ENCODE measurements around the gene LRSAM1. TPM values are rescaled to one million over a fixed set of nuclear protein-coding genes. Genes with fewer than 3 reads are reported as not detected.
A peak's percentile ranks its signal among the peaks of the same experiment; 100 is the strongest.
"Not testable (repeated sequence)": the region's sequence is repeated elsewhere in the genome, so short reads cannot be mapped to it uniquely, and the experiment has no call there.

Gene LRSAM1
- total RNA-seq, 1 donor from 2014 or later: 52.1 TPM

DNA sequence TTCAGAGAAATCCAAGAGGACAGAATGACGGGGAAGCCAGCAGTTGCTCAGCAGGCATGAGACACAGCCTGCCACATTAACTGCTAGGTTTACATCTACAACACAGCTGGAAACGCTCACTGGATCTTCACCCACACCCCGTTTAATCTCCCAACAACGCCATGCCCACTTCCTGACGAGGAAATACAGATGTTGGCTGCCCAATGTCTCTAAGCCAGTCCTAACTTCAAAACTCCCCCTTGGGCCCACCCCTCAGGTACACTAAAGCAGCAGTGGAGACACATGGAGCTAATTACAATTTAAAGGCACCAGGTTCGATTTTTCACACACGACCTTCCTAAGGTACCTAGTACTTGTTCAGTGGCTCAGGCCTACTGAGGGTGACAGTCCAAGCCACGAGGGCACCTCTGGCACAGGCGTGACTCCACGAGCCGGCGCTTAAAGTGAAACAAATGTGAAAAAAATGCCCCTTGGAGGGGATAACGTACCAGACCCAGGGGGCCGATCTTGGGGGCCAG is 1.0 kb upstream of the LRSAM1 start:
- ATAC-seq (ENCODE audit: poor library complexity): peak; percentile 1
- intact Hi-C loops (cut with DNase I): loop anchor here (2.0 kb wide), 1 partner anchor 26 kb away; the partner anchor contains the start of gene ZNF79
- peak; percentile 48 for DNase-seq

DNA sequence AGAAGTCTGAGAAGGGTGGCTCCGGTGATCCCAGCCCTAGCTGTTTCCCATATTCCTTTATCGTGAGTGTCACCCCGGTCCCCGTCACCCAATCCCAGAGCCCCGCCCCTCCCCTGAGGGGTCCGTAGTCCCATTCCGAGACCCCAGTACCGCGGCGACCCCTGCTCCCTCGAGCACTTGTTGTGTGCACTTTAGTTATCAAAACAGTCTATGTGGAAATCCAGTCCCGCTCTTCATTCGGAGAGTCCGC is 223 bp downstream of the LRSAM1 start:
- DNase-seq: no peak
- peak; percentile 19 for ATAC-seq (ENCODE audit: poor library complexity)
- intact Hi-C loops (cut with DNase I): loop anchor here (2.0 kb wide), 1 partner anchor 27 kb away; the partner anchor contains the start of gene ZNF79

DNA sequence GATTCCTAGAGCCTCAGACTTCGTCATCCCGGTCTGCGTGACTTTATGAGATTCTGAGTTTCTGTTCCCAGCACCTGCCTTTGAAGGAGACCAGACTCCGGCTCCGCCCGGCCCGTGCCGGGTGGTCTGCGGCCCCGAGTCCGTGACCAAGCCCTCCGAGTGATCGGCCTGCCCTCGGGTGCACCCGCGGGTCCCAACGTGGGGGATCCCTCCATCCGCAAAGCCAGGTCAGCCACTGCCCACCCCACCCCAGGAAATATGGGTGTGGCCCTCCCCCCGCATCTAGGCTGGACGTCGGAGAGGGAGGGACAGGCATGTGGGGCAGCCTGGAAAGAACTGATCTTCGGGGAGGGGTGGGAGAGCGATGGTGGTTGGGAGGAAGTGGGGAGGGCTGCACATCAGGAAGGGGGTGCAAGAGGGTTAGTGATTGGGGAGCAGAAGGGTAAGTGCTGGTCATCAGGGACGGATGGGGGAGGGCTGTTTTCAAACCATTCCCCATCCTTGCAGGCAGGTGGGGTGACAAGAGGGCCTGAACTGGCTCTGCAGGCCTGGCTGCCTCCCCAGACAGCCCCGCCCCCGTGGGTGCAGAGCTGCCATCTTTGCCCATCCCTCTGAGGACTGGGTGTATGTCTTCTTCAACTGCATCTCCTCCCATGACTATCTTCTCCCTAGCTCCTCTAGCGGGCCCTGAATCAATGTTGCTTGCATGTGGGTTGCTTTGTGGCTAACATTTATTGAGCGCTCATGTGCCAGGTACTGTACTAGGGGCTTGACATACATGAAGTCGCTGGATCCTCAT is 747 bp downstream of the LRSAM1 start:
- peak; percentile 59 for DNase-seq
- intact Hi-C loops (cut with DNase I): loop anchor here (2.0 kb wide), 1 partner anchor 27 kb away; the partner anchor contains the start of gene ZNF79
- ATAC-seq (ENCODE audit: poor library complexity): peak; percentile 43

DNA sequence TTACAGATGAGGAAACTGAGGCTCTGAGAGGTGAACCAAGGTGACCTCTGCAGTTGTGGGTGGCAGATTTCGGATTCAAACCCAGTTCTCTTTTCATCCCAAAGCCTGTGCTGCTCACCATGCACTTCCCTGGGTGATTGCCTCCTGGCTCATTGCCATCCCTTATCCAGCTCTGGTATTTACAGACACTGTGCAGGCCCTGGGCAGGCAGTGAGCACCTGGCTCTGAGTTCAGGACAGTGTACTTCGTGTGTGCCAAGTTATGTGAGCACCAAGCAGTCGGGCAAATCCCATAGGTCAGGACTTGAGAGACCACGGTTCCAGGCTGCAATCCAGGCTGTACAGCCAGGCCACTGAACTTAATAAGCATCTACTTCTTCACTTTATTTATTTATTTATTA is 1.4 kb downstream of the LRSAM1 start:
- DNase-seq (peak; percentile 83), ATAC-seq (ENCODE audit: poor library complexity) (peak; percentile 61)
- intact Hi-C loops (cut with DNase I): no loop called here

DNA sequence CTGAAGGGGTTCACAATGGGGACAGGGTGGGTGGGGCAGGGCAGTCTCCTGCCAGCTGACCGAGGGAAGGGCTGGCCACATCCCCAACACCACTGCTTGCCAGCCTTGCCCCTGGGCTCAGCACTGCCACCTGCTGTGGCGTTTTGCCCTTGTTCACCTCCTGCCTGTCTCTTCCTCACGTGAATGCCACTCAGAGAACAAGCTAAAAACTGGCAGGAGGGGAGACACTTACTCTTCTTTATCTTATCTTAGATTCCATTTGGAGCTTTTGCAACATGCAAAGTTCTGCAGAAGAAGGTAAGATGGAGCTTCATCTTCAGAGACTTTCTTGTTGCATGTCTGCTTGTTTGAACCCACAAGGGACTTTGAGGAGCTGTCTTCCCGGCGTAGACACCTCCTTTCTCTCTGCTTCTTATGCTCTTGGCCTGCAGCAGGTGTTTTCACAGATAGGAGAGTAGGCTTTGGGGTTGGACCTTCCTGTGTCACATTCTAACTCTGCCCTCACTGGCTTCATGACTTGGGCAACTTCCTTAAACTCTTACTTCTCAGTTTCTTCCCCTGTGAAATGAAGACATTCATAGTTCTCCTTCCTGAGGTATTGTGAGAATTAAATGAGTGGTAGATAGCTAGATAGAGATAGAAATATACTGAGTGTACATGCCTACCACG is 4.1 kb downstream of the LRSAM1 start:
- intact Hi-C loops (cut with DNase I): no loop called here
- no peak for ATAC-seq (ENCODE audit: poor library complexity)
- DNase-seq: peak; percentile 67

DNA sequence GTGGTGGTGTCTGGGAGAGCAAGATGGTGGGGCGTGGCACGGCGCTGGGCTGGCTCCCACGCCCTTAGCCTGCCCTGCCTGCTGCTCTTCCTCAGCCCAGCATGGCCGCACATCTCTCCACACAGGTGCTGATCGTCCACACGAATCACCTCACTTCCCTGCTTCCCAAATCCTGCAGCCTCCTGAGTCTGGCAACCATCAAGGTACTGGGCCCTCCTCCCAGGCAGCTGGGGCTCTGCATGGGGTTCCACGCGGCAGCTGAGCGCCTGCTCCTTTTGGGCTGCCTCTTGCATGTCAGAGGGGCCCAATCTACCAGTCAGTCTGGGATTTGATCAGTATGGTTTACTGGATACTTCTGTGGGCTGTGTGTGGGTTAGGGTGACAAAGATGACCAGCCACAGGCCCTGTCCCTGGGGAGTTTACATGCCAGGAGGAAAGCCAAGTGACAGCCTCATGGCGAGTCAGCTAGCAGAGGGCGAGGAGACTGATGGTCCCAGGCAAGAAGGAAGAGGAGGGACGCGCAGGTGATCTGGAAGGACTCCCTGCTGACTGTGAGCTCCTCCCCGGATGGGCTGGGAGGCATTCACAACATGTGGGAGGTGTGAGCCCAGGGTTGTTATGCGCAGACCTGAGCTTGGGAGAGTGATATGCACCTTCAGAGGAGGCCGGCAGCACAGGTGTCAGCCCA is 6.0 kb downstream of the LRSAM1 start:
- DNase-seq (no peak), ATAC-seq (ENCODE audit: poor library complexity) (no peak)
- intact Hi-C loops (cut with DNase I): no loop called here

DNA sequence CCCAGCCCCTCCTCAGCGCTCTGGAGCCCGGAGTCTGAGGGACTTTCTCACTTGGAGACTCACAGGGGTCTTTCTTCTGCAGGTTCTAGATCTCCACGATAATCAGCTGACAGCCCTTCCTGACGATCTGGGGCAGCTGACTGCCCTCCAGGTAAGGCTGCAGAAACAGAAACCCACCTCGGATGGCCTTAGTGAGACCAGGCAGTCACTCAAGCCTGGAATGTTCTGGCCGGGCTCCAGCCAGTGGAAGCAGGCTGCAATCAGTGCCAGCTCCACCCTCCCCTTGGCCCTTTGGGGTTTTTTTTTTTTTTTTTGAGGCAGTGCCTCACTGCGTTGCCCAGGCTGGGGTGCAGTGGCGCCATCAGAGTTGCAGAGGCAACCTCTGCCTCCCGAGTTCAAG is 7.6 kb downstream of the LRSAM1 start:
- peak; percentile 63 for ATAC-seq (ENCODE audit: poor library complexity)
- intact Hi-C loops (cut with DNase I): no loop called here
- peak; percentile 83 for DNase-seq

DNA sequence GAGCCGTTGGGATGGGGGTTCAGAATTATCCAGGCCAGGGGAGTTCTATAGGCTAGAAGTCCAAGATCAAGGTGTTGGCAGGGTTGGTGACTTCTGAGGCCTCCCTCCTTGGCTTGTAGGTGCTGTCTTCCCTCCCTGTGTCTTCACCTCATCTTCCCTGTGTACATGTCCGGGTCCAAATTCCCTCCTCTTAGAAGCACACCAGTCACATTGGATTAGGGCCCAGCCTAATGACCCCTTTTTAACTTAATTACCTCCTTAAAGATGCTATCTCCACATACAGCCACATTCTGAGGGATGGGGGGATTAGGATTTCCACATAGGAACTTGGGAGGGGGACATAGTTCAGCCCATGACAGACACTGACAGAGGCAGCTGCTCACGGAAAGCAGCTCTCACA is 12.1 kb downstream of the LRSAM1 start:
- ATAC-seq (ENCODE audit: poor library complexity): peak; percentile 5
- intact Hi-C loops (cut with DNase I): no loop called here
- DNase-seq: no peak

DNA sequence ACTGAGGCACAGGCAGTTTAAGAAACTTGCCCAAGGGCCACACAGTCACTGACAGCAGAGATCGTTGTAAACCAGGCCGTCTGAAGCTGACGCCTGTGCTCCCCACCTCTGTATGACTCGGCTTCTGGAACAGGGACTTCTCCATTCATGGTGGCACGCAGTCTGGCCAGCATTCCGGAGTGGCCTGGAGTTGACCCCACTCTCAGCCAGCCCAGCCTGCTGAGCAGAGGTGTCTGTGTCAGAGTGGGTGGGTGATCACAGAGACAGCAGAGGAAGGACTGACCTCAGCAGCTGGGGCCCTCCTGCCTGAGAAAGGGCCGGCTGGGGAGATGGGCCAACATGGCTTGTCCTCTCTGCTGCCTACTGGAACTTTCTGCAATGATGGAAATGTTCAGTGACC is 12.6 kb downstream of the LRSAM1 start:
- peak; percentile 82 for ATAC-seq (ENCODE audit: poor library complexity)
- peak; percentile 78 for DNase-seq
- intact Hi-C loops (cut with DNase I): no loop called here

DNA sequence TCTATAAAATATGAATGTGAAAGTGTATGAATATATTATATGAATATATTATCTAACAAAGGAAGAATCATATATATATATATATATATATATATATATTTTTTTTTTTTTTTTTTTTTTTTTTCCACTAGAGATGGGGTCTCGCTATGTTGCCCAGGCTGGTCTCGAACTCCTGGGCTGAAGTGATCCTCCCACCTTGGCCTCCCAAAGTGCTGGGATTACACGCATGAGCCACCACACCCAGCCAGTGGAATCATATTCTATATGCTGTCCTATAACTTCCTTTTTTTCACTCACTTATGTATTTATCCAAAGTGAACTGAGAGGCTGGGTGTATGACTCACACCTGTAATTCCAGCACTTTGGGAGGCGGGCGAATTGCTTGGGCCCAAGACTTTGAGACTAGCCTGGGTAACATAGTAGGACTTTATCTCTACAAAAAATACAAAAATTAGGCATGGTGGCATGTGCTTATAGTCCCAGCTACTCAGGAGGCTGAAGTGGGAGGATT is 15.2 kb downstream of the LRSAM1 start:
- intact Hi-C loops (cut with DNase I); DNase-seq; ATAC-seq (ENCODE audit: poor library complexity): not testable (repeated sequence)

DNA sequence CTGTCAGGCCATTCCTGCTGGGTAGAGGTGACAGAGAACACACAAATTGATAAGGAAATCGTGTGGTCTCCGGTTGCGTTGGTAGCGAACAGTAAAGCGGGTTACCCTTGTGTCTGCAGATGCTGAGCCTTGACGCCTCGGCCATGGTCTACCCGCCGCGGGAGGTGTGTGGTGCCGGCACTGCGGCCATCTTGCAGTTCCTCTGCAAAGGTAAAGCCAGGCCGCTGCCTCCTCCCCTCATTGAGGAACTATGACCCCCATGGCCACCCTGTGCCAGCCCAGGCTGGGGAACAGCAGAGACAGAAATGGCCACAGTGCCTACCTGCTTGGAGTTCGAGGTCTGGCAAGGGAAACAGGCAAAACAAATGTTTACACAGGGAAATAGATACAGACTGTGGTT is 16.3 kb downstream of the LRSAM1 start:
- intact Hi-C loops (cut with DNase I): no loop called here
- no peak for DNase-seq

DNA sequence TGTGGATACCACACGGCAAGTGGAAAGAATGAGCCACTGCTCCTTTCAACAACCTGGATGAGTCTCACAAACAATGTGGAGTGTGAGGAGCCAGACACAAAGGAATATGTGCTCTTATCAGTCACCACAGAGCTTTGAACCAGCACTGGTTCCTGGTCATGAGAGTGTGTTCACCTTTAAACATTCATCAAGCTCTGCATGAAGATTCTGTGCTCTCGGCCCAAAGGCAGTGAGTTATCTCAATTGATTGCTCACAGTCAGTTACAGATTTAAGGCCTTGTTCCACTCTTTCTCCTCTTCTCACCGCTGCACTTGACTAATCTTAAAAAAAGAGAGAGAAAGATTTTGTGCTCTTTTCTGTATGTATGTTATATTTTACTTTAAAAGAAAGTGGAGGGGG is 19.4 kb downstream of the LRSAM1 start:
- ATAC-seq (ENCODE audit: poor library complexity) (no peak), DNase-seq (no peak)
- intact Hi-C loops (cut with DNase I): no loop called here

More for the DNA sequence above, 16.3 kb downstream of the LRSAM1 start:
- ATAC-seq (ENCODE audit: poor library complexity): no peak

DNA sequence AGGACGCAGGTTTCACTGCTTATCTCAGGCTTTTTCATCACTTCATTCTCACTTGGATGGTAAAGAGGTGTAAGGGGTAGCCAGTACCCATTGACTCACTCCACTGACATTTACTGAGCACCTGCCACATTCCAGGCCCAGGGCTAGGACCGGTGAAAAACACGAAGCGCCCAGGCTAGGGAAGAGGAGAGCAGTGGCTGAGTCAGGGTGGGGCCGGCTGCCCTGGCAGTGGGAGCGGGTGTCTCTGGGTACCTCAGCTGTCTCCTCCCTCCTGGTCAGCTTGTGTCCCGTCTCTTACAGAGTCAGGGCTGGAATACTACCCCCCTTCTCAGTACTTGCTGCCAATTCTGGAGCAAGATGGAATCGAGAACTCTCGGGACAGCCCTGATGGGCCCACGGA is 22.2 kb downstream of the LRSAM1 start:
- peak; percentile 81 for ATAC-seq (ENCODE audit: poor library complexity)
- peak; percentile 45 for DNase-seq
- intact Hi-C loops (cut with DNase I): no loop called here

DNA sequence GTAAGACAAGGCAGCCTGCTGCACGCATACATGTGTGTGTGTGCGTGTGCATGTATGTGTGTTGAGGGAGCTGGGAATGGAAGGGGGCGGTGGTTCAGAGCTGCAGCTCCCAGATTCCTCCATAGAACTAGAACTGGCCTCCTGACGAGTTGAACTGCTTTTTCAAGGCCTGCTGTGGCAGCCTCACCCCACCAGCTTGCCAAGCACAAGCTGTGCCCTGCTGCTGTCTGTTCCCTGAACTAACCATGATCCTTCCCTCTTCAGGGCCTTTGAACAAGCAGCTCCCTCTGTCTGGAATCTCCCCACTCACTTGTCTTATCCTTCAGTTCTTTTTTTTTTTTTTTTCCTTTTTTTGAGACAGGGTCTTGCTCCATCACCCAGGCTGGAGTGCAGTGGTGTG is 22.6 kb downstream of the LRSAM1 start:
- ATAC-seq (ENCODE audit: poor library complexity) (peak; percentile 87), DNase-seq (no peak)
- intact Hi-C loops (cut with DNase I): no loop called here

DNA sequence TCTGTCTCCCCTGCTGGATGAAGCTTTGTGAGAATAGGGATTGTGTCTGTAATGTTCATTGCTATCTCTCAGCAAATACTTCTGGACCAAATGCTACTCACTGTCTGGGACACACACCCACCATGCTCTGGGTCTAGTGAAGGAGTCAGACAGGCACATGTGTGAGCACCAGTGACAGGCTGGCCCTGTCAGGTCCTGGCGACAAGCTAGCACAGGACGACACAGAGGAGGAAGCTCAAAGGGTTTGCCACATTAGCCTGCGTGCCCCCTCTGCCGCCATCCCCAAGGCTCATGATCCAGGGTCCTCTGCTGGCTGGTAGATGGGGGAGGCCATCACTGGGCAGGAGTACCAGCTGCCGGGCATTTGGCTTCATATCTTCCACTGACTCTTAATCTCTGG is 23.3 kb downstream of the LRSAM1 start:
- ATAC-seq (ENCODE audit: poor library complexity) (no peak), DNase-seq (no peak)
- intact Hi-C loops (cut with DNase I): no loop called here

DNA sequence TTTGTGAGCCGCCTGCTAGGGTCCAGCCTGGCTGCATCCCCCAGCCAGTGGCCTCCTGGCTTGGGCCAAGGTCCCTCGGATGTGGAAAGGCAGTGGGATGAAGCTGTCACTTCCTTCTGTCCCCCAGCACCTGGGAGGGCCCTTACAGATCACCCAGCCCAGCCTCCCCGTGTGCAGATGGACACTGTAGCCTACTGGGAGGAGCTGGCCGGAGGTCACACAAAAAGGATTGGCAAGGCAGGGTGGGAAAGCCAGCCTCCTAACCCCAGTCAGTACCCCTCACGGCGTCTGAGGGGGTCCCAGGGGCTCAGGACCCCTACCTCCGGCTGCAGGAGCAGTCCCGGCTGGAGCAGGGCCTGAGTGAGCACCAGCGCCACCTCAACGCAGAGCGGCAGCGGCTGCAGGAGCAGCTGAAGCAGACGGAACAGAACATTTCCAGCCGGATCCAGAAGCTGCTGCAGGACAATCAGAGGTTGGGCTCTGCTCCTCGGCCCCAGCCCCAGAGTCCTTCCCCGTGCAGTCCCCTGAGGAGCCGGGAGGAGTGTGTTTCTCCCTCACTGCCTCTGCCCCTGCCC is 28.3 kb downstream of the LRSAM1 start:
- ATAC-seq (ENCODE audit: poor library complexity): no peak
- intact Hi-C loops (cut with DNase I): no loop called here

DNA sequence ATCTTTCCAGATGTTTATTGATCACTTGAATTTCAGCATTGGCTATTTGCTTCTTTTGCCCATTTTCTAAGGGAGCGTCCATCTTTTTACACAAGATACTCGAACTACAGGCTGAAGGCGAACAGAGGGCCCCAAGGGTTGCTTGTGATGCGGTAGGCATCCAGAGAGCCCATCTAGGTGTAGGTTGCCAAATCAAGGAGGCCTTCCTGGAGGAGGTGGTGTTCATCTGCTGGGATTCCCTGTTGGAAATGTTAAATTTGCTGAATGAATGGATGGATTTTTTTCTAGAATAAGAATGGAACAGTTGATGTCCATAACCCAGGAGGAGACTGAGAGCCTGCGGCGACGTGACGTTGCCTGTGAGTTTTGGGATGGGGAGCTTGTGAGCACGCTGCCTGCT is 31.4 kb downstream of the LRSAM1 start:
- intact Hi-C loops (cut with DNase I): no loop called here
- DNase-seq (no peak), ATAC-seq (ENCODE audit: poor library complexity) (no peak)

More for the DNA sequence above, 28.3 kb downstream of the LRSAM1 start:
- no peak for DNase-seq

DNA sequence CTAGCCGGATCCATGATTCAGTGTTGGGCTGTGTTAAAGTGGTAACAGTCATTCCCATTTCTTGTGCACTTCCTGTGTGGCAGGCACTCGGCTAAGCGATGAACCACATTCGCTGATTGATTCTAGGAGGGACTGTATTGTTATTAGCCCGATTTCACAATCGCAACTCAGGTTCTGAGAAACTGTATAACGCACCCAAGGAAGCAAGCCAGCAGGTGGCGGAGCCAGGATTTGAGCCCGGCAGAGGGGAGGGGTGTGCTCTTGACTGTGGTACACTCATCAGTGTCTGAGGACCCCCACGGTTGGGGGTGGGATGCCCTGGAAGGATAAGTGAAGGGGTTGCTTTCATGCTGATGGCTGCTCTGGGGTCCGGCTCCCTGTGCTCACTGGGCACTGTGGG is 34.7 kb downstream of the LRSAM1 start:
- intact Hi-C loops (cut with DNase I): no loop called here
- no peak for ATAC-seq (ENCODE audit: poor library complexity)
- no peak for DNase-seq

DNA sequence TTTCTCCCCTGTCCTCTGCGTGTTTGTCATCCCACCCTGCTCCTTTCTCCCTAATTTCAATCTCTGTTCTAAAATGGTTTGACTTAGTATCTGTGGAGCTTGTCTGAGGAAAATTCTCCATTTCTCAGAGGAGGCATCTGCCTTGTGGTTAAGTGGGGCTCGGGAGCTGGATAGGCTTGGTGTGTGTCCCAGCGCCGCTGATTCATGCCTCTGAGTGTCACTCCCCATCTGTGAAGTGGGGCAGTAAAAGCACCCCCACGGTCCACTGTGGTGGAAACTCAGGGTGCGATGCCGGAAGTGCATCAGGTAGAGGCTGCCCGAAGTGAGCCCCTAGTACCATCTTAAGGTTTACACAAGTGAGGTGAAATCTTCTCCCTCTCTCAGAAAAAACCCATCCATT is 37.6 kb downstream of the LRSAM1 start:
- ATAC-seq (ENCODE audit: poor library complexity): no peak
- intact Hi-C loops (cut with DNase I): no loop called here
- no peak for DNase-seq
